RWPE2 (cell line): ENCODE data around the gene CYB561D1.
"Not testable (repeated sequence)": the region's sequence is repeated elsewhere in the genome, so short reads cannot be mapped to it uniquely, and the experiment has no call there.

Experiments used
- ATAC-seq: fragments of 200-7000 bp; cut with Tn5 transposase; 3 replicates; pipeline ENCODE4 v1.9.1; 2021; ENCODE audit warnings: low read depth
- DNase-seq: peaks from one replicate; pipeline ENCODE4 v3.0.0-alpha.2; 2020; ENCODE audit warnings: low spot score
- H3K27ac ChIP-seq: fragments of 450-650 bp; 2 replicates; pipeline ENCODE4 v1.5.1; 2017; ENCODE audit warnings: mild to moderate bottlenecking; ENCODE audit not compliant: poor library complexity, severe bottlenecking
- H3K27me3 ChIP-seq: fragments of 250-450 bp; sonication (Bioruptor Pico); 2 replicates; pipeline ENCODE4 v1.5.1; 2021; ENCODE audit warnings: mild to moderate bottlenecking, moderate library complexity; ENCODE audit not compliant: insufficient read depth, poor library complexity, severe bottlenecking
- H3K36me3 ChIP-seq: fragments of 250-450 bp; sonication (Bioruptor Pico); 2 replicates; pipeline ENCODE4 v1.5.1; 2020; ENCODE audit warnings: low read depth, mild to moderate bottlenecking, moderate library complexity
- H3K4me1 ChIP-seq: fragments of 250-450 bp; sonication (Bioruptor Pico); 2 replicates; pipeline ENCODE4 v1.5.1; 2021; ENCODE audit warnings: mild to moderate bottlenecking, moderate library complexity; ENCODE audit not compliant: insufficient read depth, poor library complexity, severe bottlenecking
- H3K4me3 ChIP-seq: fragments of 250-450 bp; sonication (Bioruptor Pico); 2 replicates; pipeline ENCODE4 v1.5.1; 2021; ENCODE audit warnings: mild to moderate bottlenecking, moderate library complexity; ENCODE audit not compliant: severe bottlenecking
- H3K9me3 ChIP-seq: fragments of 250-450 bp; sonication (Bioruptor Pico); 2 replicates; pipeline ENCODE4 v1.5.1; 2021; ENCODE audit warnings: mild to moderate bottlenecking, moderate library complexity; ENCODE audit not compliant: severe bottlenecking
- TF ChIP-seq, protein P1 (sequence below): fragments of 450-650 bp; IDR thresholded peaks from one replicate; pipeline ENCODE4 v1.5.1; 2017; ENCODE audit warnings: mild to moderate bottlenecking, moderate library complexity; ENCODE audit not compliant: poor library complexity, severe bottlenecking

The CYB561D1 gene, protein sequence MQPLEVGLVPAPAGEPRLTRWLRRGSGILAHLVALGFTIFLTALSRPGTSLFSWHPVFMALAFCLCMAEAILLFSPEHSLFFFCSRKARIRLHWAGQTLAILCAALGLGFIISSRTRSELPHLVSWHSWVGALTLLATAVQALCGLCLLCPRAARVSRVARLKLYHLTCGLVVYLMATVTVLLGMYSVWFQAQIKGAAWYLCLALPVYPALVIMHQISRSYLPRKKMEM

DNA sequence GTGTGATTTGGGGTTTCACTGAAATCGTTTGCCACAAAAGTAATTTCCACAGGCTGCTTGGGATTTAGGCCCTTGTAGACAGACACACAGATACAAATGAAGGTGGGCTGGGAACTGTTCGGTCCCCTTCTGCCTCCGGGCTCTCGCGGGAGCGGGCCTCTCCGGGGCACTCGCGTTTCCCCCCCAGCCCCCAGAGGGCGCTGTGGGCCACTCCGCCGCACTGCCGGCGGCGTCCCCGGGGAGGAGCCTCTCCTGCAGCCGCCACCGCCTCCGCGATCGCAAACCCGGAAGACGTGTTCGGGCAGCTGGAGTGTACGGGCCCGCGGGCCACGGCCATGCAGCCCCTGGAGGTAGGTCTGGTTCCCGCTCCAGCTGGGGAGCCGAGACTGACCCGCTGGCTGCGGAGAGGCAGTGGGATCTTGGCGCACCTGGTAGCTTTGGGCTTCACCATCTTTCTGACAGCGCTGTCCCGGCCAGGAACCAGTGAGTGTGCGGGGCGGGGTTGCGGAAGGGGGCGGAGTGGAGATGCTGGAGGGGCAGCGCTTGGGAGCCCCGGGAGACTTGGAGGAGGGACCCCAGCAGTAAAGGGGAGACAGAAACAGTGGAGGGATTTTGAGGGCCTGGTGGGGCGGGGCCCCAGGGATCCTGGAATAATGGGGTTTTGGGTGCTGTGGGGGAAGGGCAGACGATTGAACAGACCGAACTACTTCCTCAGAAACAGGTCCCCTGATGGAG, at the start of gene CYB561D1:
Gene CYB561D1, plus strand, starts transcription at position 290 of the 735 bp plus-strand sequence. Its CDS starts 46 bp downstream, at position 336.
- peaks cover 15% of the 10 kb centered on the region for H3K36me3 ChIP-seq
- H3K9me3 ChIP-seq: no peaks in the 10 kb centered on the region
- peaks cover 3% of the 10 kb centered on the region for H3K4me1 ChIP-seq
- peak; percentile 84 for DNase-seq
- no peaks in the 10 kb centered on the region for H3K27me3 ChIP-seq
- H3K4me3 ChIP-seq: peak within 1 kb of the TSS; percentile 94
- peak; percentile 89 for ATAC-seq
- peak within 1 kb of the TSS; percentile 36 for H3K27ac ChIP-seq
- TF ChIP-seq, protein P1, sequence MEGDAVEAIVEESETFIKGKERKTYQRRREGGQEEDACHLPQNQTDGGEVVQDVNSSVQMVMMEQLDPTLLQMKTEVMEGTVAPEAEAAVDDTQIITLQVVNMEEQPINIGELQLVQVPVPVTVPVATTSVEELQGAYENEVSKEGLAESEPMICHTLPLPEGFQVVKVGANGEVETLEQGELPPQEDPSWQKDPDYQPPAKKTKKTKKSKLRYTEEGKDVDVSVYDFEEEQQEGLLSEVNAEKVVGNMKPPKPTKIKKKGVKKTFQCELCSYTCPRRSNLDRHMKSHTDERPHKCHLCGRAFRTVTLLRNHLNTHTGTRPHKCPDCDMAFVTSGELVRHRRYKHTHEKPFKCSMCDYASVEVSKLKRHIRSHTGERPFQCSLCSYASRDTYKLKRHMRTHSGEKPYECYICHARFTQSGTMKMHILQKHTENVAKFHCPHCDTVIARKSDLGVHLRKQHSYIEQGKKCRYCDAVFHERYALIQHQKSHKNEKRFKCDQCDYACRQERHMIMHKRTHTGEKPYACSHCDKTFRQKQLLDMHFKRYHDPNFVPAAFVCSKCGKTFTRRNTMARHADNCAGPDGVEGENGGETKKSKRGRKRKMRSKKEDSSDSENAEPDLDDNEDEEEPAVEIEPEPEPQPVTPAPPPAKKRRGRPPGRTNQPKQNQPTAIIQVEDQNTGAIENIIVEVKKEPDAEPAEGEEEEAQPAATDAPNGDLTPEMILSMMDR: peak; percentile 99

DNA sequence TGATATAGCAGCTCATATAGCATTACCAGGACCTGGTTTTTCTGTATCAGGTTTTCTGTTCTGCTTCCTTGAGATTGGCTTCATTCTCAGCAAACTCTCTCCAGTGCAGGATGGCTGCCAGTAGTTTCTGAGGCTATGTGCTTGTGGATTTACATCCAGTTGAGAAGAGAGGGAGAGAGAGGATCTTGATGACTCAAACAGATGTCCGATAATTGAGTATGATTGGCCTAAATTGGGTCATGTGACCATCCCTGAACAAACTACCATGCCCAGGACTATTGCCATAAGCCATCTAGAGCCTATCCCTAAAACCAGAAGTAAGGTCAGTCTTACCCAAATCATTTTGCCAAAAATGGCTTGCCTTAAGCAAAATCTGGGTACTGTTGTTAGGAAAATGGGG, 49.5 kb upstream of the CYB561D1 start:
- H3K4me3 ChIP-seq: no peak overlapping the region
- TF ChIP-seq, protein P1: no peak
- no peak for ATAC-seq

DNA sequence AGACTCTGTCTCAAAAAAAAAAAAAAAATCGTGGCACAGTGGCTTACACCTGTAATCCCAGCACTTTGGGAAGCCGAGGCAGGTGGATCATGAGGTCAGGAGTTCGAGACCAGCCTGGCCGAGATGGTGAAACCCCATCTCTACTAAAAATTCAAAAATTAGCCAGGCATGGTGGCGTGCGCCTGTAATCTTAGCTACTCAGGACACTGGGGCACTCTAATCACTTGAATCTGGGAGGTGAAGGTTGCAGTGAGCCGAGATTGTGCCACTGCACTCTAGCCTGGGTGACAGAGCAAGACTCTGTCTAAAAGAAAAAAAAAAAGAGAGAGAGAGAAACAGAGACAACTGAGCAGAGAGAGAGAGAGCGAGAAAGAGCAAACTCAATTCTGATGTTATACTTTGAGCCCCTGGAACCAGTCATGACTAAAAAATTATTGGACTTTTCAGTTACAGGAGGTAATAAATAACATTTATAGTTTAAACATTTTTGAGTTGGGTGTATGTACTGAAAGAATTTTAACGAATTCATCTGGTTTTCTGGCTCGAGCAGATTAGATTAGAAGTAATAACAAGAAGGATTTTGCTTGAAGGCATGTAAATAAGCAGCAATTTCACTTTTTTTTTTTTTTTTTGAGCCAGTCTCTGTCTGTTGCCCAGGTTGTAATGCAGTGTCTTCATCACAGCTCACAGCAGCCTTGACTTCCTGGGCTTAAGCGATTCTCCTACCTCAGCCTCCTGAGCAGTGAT, 47.8 kb upstream of the CYB561D1 start:
- not testable (repeated sequence) for H3K27me3 ChIP-seq, H3K4me3 ChIP-seq, H3K27ac ChIP-seq, DNase-seq, H3K36me3 ChIP-seq, H3K9me3 ChIP-seq, ATAC-seq, H3K4me1 ChIP-seq

More for the DNA sequence above, 49.5 kb upstream of the CYB561D1 start:
- H3K9me3 ChIP-seq: no peaks in the 10 kb centered on the region
- peaks cover 4% of the 10 kb centered on the region for H3K27me3 ChIP-seq
- DNase-seq: no peak
- no peaks in the 10 kb centered on the region for H3K36me3 ChIP-seq
- H3K27ac ChIP-seq: no peak overlapping the region
- no peaks in the 10 kb centered on the region for H3K4me1 ChIP-seq

DNA sequence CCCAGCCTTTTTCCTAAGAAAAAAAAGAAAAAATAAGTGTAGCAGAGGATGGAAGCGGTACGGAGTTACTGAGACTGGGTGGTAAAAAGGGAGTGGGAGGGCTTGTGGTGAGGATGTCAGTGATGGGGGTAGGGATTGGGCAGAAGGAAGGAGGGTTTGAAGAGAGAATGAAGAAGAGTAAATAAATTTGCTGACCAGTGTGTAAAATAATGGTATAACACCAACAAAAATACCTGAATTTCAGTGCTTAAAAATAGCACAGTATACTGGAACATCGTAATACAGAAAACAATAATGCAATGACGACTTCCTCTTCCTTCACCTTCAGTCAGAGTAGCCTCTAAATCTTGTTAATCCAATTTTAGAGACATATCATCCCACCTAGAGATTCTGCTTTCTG, 46.4 kb upstream of the CYB561D1 start:
- peaks cover 4% of the 10 kb centered on the region for H3K27me3 ChIP-seq
- H3K4me3 ChIP-seq: no peak overlapping the region
- no peaks in the 10 kb centered on the region for H3K9me3 ChIP-seq
- H3K36me3 ChIP-seq: no peaks in the 10 kb centered on the region
- no peak for ATAC-seq
- TF ChIP-seq, protein P1: no peak
- no peaks in the 10 kb centered on the region for H3K4me1 ChIP-seq
- DNase-seq: no peak
- no peak overlapping the region for H3K27ac ChIP-seq

DNA sequence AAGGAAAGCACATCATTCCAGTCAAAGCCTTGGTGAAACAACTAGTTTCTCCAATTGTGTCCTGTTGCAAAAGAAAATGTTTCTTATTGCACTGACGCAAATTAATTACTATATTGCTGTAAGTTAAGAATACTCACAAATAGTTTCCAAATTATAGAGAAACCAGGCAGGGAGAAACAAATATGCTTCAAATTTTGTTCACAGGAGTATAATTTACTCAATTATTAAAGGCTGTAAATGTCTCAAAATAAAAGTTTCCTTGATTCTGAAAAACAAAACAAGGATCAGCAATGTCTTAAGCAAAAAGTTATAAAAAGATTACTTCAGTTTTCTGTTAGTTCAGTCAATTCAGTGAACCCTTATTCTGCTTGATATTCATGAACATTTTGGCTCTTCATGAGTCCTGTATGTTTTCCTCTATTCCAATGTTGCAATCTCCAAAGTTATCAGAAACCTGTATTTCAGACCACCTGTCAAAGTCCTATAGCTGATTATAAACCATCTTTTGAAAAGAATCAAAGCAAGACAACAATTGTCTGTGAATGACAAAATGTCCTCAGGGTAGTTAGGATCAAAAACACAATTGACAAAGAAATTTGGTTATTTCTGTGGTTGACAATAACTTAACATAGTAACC, 39.3 kb upstream of the CYB561D1 start:
- Histone ChIP-seq H3K9me3 (no peaks in the 10 kb centered on the region), H3K27ac (no peak overlapping the region), H3K4me1 (no peaks in the 10 kb centered on the region), H3K36me3 (no peaks in the 10 kb centered on the region), H3K27me3 (peaks cover 14% of the 10 kb centered on the region), H3K4me3 (no peak overlapping the region)
- TF ChIP-seq, protein P1: no peak
- ATAC-seq (no peak), DNase-seq (no peak)
